GM12878 (cell line): Measurements from ENCODE around the gene TMPRSS3. TPM values are rescaled to one million over a fixed set of nuclear protein-coding genes. Genes with fewer than 3 reads are reported as not detected.

ENCODE experiments used
- ATAC-seq: fragments of 200-7000 bp; cut with Tn5 transposase; 3 replicates; pipeline ENCODE4 v1.9.1; 2020; ENCODE audit warnings: mild to moderate bottlenecking, moderate library complexity
- BruUV-seq: library from RNA; stranded (reverse); fragments of 400-500 nt; replicated peaks from 2 replicates; lab custom pipeline; 2021; lab: Mats Ljungman, UMichigan
- CTCF ChIA-PET: fragments of 300-600 bp; sonication (Branson Sonifier 250); formaldehyde crosslinking; extraction: SDS; loops from one replicate; lab custom pipeline; 2021; ENCODE audit warnings: inconsistent platforms; lab: Yijun Ruan, JAX
- POLR2A ChIA-PET: fragments of 350-600 bp; formaldehyde crosslinking; extraction: SDS; loops from one replicate; lab custom pipeline; 2021; ENCODE audit warnings: inconsistent platforms; lab: Charles Lee
- RAD21 ChIA-PET: fragments of 300-600 bp; sonication (Branson Sonifier 250); formaldehyde crosslinking; loops from one replicate; lab custom pipeline; 2023; ENCODE audit warnings: antibody characterized with exemption; ENCODE audit not compliant: unreplicated experiment; lab: Charles Lee
- SMC1A ChIA-PET: fragments of 300-600 bp; sonication (Branson Sonifier 250); formaldehyde crosslinking; loops from one replicate; lab custom pipeline; 2023; ENCODE audit not compliant: unreplicated experiment, uncharacterized antibody; lab: Charles Lee
- DNase-seq: peaks from one replicate; pipeline ENCODE4 v3.0.0-alpha.2; 2011; ENCODE audit warnings: low read depth, low spot score
- FAIRE-seq: peaks from 3 replicates; lab custom pipeline; 2011; peaks lifted over from hg19 to GRCh38; lab: Jason Lieb, UNC
- H2AFZ ChIP-seq: 2 replicates; pipeline ENCODE4 v1.6.0; 2011; ENCODE audit warnings: low read depth, low read length, control low read depth; ENCODE audit not compliant: control insufficient read depth
- H3K27ac ChIP-seq: 2 replicates; pipeline ENCODE4 v1.5.1; 2011; ENCODE audit warnings: control low read depth; ENCODE audit not compliant: control insufficient read depth, insufficient read depth
- H3K27me3 ChIP-seq, 2 experiments: replicated peaks in 1 of 2; 2 replicates each; pipeline versions ENCODE4 v1.6.0 to v1.6.1; 2011; ENCODE audit warnings: low read length in 1 of 2; ENCODE audit not compliant: control insufficient read depth in 2 of 2, insufficient read depth in 2 of 2
- H3K36me3 ChIP-seq, 2 experiments: 2 replicates each; pipeline ENCODE4 v1.5.1; 2011; ENCODE audit warnings: low read length in 1 of 2; ENCODE audit not compliant: control insufficient read depth in 2 of 2, insufficient read depth in 2 of 2
- H3K4me1 ChIP-seq: 2 replicates; pipeline ENCODE4 v1.6.1; 2011; ENCODE audit warnings: mild to moderate bottlenecking, low read length, moderate library complexity, mixed read lengths; ENCODE audit not compliant: control insufficient read depth, insufficient read depth
- H3K4me2 ChIP-seq: 2 replicates; pipeline ENCODE4 v1.6.0; 2011; ENCODE audit warnings: control low read depth; ENCODE audit not compliant: control insufficient read depth, insufficient read depth
- H3K4me3 ChIP-seq: fragments of 200-600 bp; sonication (generic); 2 replicates; pipeline ENCODE4 v1.5.1; 2016
- H3K79me2 ChIP-seq: 2 replicates; pipeline ENCODE4 v1.6.0; 2011; ENCODE audit warnings: low read length; ENCODE audit not compliant: control insufficient read depth, insufficient read depth
- H3K9ac ChIP-seq: 2 replicates; pipeline ENCODE4 v1.8.0; 2011; ENCODE audit warnings: low read length, control low read depth, mixed read lengths; ENCODE audit not compliant: control insufficient read depth, insufficient read depth
- H3K9me3 ChIP-seq: replicated peaks from 3 replicates; pipeline ENCODE4 v1.5.1; 2011; ENCODE audit warnings: mild to moderate bottlenecking, low read length; ENCODE audit not compliant: control insufficient read depth, insufficient read depth
- H4K20me1 ChIP-seq: 2 replicates; pipeline ENCODE4 v1.6.0; 2011; ENCODE audit not compliant: control insufficient read depth, insufficient read depth
- CBX5 ChIP-seq: sonication (generic); IDR thresholded peaks from 2 replicates; pipeline ENCODE4 v1.6.1; 2016; ENCODE audit warnings: low read depth, moderate library complexity, mild to moderate bottlenecking, inconsistent platforms
- IRF4 ChIP-seq: IDR thresholded peaks from 2 replicates; pipeline ENCODE4 v1.6.1; 2011; ENCODE audit warnings: low read depth, low read length
- KLF5 ChIP-seq: fragments of 450-650 bp; IDR thresholded peaks from 2 replicates; pipeline ENCODE4 v1.6.1; 2014; ENCODE audit warnings: mild to moderate bottlenecking; ENCODE audit not compliant: partially characterized antibody
- MEF2B ChIP-seq: fragments of 450-650 bp; IDR thresholded peaks from 2 replicates; pipeline ENCODE4 v1.6.1; 2018; ENCODE audit warnings: mild to moderate bottlenecking, moderate library complexity; ENCODE audit not compliant: partially characterized antibody, poor library complexity, severe bottlenecking
- NFIC ChIP-seq: IDR thresholded peaks from 2 replicates; pipeline ENCODE4 v1.6.1; 2012; ENCODE audit warnings: low read depth, mild to moderate bottlenecking, inconsistent platforms, low read length, moderate library complexity
- STAT1 ChIP-seq: fragments of 450-650 bp; conservative IDR thresholded peaks from 2 replicates; pipeline ENCODE4 v1.6.1; 2014; ENCODE audit warnings: antibody characterized with exemption, mild to moderate bottlenecking
- TCF12 ChIP-seq: IDR thresholded peaks from 2 replicates; pipeline ENCODE4 v1.6.1; 2011; ENCODE audit warnings: low read depth, mild to moderate bottlenecking, low read length
- ZNF274 ChIP-seq: IDR thresholded peaks from one replicate; pipeline ENCODE4 v1.8.0; 2011; ENCODE audit not compliant: insufficient read length, insufficient read depth
- ZSCAN29 ChIP-seq: fragments of 450-650 bp; IDR thresholded peaks from 2 replicates; pipeline ENCODE4 v1.6.1; 2017; ENCODE audit warnings: mild to moderate bottlenecking, moderate library complexity
- WGBS: methylation state at CpG from one replicate; pipeline ENCODE4 v1.1.6; 2016; ENCODE audit warnings: low lambda C conversion rate; ENCODE audit not compliant: insufficient replicate concordance, insufficient coverage; ENCODE audit errors: missing lambda C conversion rate; 5-methylcytosine and 5-hydroxymethylcytosine counted together
- in situ Hi-C: fragments of 300-500 bp; cut with MboI; formaldehyde crosslinking; loops from 9 replicates; pipeline ENCODE4 v1.14.3; 2018; ENCODE audit warnings: mixed read lengths
- intact Hi-C: fragments of 100-400 bp; cut with micrococcal nuclease; formaldehyde crosslinking; loops from one replicate; pipeline ENCODE4 v1.14.2; 2022; ENCODE audit not compliant: unreplicated experiment
- polyA plus RNA-seq, 11 experiments: library from polyadenylated mRNA; depleted of rRNA in 4 of 11; unstranded in 6 of 11; stranded (reverse) in 5 of 11; fragments of >200 nt; fragmentation: Nextera tagmentation in 4 of 11; fragmentation: Illumina TruSeq in 1 of 11; extraction: Ambion mirVana in 4 of 11; extraction: Trizol in 1 of 11; gene quantifications; 1 replicate in 1 of 11; 2 replicates in 10 of 11; pipeline versions ENCODE4 v1.2.1 to v1.2.3, GENCODE V29; 2011 to 2016; ENCODE audit warnings: inconsistent platforms in 2 of 11, missing spikeins in 2 of 11, low read depth in 1 of 11
- total RNA-seq, 4 experiments: library from RNA; depleted of rRNA in 3 of 4; stranded (reverse); fragments of >200 nt in 3 of 4; fragmentation: Illumina TruSeq in 1 of 4; extraction: Trizol in 1 of 4; gene quantifications; 2 replicates each; pipeline versions ENCODE4 v1.2.1 to v1.2.3, GENCODE V29; 2013 to 2021
- TF ChIP-seq, protein P1 (sequence below): IDR thresholded peaks from 2 replicates; pipeline ENCODE4 v1.6.1; 2012; ENCODE audit warnings: mild to moderate bottlenecking, low read depth, low read length
- TF ChIP-seq, protein P2 (sequence below): fragments of 450-650 bp; IDR thresholded peaks from 2 replicates; pipeline ENCODE4 v1.6.1; 2016; ENCODE audit warnings: mild to moderate bottlenecking
- TF ChIP-seq, protein P3 (sequence below): fragments of 450-650 bp; IDR thresholded peaks from 2 replicates; pipeline ENCODE4 v1.6.1; 2016; ENCODE audit warnings: mild to moderate bottlenecking, moderate library complexity, borderline replicate concordance
- TF ChIP-seq, protein P4 (sequence below): fragments of 150-350 bp; IDR thresholded peaks from 2 replicates; pipeline ENCODE4 v1.6.1; 2014; ENCODE audit warnings: mild to moderate bottlenecking, low read depth, low read length

Gene TMPRSS3
- total and polyA plus RNA-seq, 10 of the 15 experiments (the other 5 are each of a cell fraction or from before 2014, with no cell fraction given) = 0.51 to 1.5 (median 0.82) TPM; not detected in 1

DNA sequence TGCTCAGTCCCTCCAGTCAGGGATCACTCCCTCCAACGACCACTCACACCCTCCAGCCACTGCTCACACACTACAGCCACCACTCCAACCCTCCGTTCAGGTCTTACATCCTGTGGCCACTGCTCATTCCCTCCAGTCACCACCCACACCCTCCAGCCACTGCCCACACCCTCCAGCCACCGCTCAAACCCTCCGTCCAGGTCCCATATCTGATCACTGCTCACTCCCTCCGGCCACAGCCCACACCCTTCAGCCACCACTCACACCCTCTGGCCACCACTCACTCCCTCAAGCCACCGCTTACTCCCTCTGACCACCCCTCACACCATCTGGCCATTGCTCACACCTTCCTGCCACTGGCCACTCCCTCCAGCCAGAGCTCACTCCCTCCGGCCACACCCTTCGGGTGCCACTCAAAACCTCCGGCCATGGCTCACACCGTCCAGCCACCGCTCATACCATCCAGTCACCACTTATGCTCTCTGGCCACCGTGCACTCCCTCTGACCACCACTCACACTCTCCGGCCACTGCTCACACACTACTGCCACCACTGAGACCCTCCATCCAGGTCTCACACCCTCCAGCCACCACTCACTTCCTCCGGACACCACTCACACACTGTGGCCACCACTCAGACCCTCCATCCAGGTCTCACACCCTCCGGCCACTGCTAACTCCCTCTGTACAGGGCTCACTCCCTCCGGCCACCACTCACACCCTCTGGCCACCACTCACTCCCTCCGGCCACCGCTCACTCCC is 24.8 kb downstream of the TMPRSS3 start:
- Histone ChIP-seq H3K4me1 (peaks cover 6% of the 10 kb centered on the region; the same call in 1 of the 2 replicates), H2AFZ (no peak overlapping the region), H3K27ac (no peak overlapping the region), H3K9ac (no peak overlapping the region), H3K79me2 (no peaks in the 10 kb centered on the region), H3K36me3 (no peaks in the 10 kb centered on the region), H3K9me3 (no peaks in the 10 kb centered on the region), H3K4me2 (no peak overlapping the region), H3K27me3 (no peaks in the 10 kb centered on the region), H4K20me1 (no peaks in the 10 kb centered on the region), H3K4me3 (no peak overlapping the region)
- no peak for ATAC-seq
- intact Hi-C loops (no loop called here), in situ Hi-C loops (no loop called here)
- DNase-seq = no peak
- SMC1A ChIA-PET = no interaction called here
- POLR2A ChIA-PET = no interaction called here
- RAD21 ChIA-PET = no interaction called here
- WGBS = 63% methylated on average over 18 of the region's 18 CpGs
- CTCF ChIA-PET = no interaction called here
- no peak for FAIRE-seq
- TF ChIP-seq IRF4 = no peak
- no peak for TF ChIP-seq ZNF274
- no peak for TF ChIP-seq KLF5
- no peak for TF ChIP-seq MEF2B
- TF ChIP-seq, protein P1, sequence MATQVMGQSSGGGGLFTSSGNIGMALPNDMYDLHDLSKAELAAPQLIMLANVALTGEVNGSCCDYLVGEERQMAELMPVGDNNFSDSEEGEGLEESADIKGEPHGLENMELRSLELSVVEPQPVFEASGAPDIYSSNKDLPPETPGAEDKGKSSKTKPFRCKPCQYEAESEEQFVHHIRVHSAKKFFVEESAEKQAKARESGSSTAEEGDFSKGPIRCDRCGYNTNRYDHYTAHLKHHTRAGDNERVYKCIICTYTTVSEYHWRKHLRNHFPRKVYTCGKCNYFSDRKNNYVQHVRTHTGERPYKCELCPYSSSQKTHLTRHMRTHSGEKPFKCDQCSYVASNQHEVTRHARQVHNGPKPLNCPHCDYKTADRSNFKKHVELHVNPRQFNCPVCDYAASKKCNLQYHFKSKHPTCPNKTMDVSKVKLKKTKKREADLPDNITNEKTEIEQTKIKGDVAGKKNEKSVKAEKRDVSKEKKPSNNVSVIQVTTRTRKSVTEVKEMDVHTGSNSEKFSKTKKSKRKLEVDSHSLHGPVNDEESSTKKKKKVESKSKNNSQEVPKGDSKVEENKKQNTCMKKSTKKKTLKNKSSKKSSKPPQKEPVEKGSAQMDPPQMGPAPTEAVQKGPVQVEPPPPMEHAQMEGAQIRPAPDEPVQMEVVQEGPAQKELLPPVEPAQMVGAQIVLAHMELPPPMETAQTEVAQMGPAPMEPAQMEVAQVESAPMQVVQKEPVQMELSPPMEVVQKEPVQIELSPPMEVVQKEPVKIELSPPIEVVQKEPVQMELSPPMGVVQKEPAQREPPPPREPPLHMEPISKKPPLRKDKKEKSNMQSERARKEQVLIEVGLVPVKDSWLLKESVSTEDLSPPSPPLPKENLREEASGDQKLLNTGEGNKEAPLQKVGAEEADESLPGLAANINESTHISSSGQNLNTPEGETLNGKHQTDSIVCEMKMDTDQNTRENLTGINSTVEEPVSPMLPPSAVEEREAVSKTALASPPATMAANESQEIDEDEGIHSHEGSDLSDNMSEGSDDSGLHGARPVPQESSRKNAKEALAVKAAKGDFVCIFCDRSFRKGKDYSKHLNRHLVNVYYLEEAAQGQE = no peak
- TF ChIP-seq STAT1 = no peak
- no peak for TF ChIP-seq TCF12
- TF ChIP-seq CBX5 = no peak
- TF ChIP-seq, protein P2, sequence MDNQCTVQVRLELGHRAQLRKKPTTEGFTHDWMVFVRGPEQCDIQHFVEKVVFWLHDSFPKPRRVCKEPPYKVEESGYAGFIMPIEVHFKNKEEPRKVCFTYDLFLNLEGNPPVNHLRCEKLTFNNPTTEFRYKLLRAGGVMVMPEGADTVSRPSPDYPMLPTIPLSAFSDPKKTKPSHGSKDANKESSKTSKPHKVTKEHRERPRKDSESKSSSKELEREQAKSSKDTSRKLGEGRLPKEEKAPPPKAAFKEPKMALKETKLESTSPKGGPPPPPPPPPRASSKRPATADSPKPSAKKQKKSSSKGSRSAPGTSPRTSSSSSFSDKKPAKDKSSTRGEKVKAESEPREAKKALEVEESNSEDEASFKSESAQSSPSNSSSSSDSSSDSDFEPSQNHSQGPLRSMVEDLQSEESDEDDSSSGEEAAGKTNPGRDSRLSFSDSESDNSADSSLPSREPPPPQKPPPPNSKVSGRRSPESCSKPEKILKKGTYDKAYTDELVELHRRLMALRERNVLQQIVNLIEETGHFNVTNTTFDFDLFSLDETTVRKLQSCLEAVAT = no peak
- no peak for TF ChIP-seq ZSCAN29
- TF ChIP-seq, protein P3, sequence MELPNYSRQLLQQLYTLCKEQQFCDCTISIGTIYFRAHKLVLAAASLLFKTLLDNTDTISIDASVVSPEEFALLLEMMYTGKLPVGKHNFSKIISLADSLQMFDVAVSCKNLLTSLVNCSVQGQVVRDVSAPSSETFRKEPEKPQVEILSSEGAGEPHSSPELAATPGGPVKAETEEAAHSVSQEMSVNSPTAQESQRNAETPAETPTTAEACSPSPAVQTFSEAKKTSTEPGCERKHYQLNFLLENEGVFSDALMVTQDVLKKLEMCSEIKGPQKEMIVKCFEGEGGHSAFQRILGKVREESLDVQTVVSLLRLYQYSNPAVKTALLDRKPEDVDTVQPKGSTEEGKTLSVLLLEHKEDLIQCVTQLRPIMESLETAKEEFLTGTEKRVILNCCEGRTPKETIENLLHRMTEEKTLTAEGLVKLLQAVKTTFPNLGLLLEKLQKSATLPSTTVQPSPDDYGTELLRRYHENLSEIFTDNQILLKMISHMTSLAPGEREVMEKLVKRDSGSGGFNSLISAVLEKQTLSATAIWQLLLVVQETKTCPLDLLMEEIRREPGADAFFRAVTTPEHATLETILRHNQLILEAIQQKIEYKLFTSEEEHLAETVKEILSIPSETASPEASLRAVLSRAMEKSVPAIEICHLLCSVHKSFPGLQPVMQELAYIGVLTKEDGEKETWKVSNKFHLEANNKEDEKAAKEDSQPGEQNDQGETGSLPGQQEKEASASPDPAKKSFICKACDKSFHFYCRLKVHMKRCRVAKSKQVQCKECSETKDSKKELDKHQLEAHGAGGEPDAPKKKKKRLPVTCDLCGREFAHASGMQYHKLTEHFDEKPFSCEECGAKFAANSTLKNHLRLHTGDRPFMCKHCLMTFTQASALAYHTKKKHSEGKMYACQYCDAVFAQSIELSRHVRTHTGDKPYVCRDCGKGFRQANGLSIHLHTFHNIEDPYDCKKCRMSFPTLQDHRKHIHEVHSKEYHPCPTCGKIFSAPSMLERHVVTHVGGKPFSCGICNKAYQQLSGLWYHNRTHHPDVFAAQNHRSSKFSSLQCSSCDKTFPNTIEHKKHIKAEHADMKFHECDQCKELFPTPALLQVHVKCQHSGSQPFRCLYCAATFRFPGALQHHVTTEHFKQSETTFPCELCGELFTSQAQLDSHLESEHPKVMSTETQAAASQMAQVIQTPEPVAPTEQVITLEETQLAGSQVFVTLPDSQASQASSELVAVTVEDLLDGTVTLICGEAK = no peak
- no peak for TF ChIP-seq NFIC
- TF ChIP-seq, protein P4, sequence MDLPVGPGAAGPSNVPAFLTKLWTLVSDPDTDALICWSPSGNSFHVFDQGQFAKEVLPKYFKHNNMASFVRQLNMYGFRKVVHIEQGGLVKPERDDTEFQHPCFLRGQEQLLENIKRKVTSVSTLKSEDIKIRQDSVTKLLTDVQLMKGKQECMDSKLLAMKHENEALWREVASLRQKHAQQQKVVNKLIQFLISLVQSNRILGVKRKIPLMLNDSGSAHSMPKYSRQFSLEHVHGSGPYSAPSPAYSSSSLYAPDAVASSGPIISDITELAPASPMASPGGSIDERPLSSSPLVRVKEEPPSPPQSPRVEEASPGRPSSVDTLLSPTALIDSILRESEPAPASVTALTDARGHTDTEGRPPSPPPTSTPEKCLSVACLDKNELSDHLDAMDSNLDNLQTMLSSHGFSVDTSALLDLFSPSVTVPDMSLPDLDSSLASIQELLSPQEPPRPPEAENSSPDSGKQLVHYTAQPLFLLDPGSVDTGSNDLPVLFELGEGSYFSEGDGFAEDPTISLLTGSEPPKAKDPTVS = no peak
- no TSS peak for BruUV-seq
